Spinal cord (tissue), 10 donors: ENCODE measurements around the gene SORCS2. TPM values are rescaled to one million over a fixed set of nuclear protein-coding genes. Genes with fewer than 3 reads are reported as not detected.

Source experiments
- DNase-seq, 6 donors: peaks; one replicate each; pipeline versions ENCODE4 v3.0.0 to v3.0.0-alpha.2; 2013 to 2015; ENCODE audit warnings: low spot score in 6 of 6, low read depth in 4 of 6
- H3K27ac ChIP-seq: one replicate; pipeline ENCODE4 v1.5.1; 2013; ENCODE audit warnings: low read depth, low read length, control low read depth
- H3K27me3 ChIP-seq: one replicate; pipeline ENCODE4 v1.6.1; 2013; ENCODE audit warnings: low read length; ENCODE audit not compliant: control insufficient read depth, insufficient read depth
- H3K36me3 ChIP-seq: one replicate; pipeline ENCODE4 v1.6.1; 2013; ENCODE audit warnings: low read length; ENCODE audit not compliant: control insufficient read depth, insufficient read depth
- H3K4me1 ChIP-seq: one replicate; pipeline ENCODE4 v1.6.1; 2013; ENCODE audit warnings: low read length; ENCODE audit not compliant: control insufficient read depth, insufficient read depth
- H3K4me3 ChIP-seq: one replicate; pipeline ENCODE4 v1.5.1; 2013; ENCODE audit warnings: low read depth, low read length, control low read depth
- H3K9me3 ChIP-seq: one replicate; pipeline ENCODE4 v1.6.1; 2013; ENCODE audit warnings: low read length; ENCODE audit not compliant: control insufficient read depth, insufficient read depth
- WGBS: methylation state at CpG from one replicate; pipeline ENCODE4 v1.1.5; 2013; ENCODE audit warnings: missing lambda C conversion rate; ENCODE audit not compliant: insufficient coverage; 5-methylcytosine and 5-hydroxymethylcytosine counted together
- polyA plus RNA-seq, 2 donors: library from polyadenylated mRNA; unstranded; fragments of 120-200 nt; gene quantifications; one replicate each; pipeline ENCODE4 v1.2.1, GENCODE V29; 2013; ENCODE audit not compliant: insufficient read length in 2 of 2
- total RNA-seq, 2 donors: library from RNA; depleted of rRNA in 1 of 2; stranded (reverse); fragments of 120-200 nt in 1 of 2; fragments of >200 nt in 1 of 2; gene quantifications; one replicate each; pipeline versions ENCODE4 v1.2.3 to v1.2.4, GENCODE V29; 2013 to 2014
- donor health status: healthy.

The SORCS2 gene
- total and polyA plus RNA-seq, 4 donors, result 7.3 to 24.8 (median 16.5) TPM

GRCh38 chr4:7733801-7734650 is 541.7 kb downstream of the SORCS2 start:
- H3K36me3 ChIP-seq, result peaks cover 74% of the 10 kb centered on the region
- no peak overlapping the region for H3K27ac ChIP-seq
- 68% methylated on average over 23 of the region's 26 CpGs for WGBS
- no peak overlapping the region for H3K4me3 ChIP-seq
- no peaks in the 10 kb centered on the region for H3K27me3 ChIP-seq
- no peak for DNase-seq
- H3K4me1 ChIP-seq, result no peaks in the 10 kb centered on the region
- H3K9me3 ChIP-seq, result no peaks in the 10 kb centered on the region

GRCh38 chr4:7734651-7735260 is 542.4 kb downstream of the SORCS2 start:
- H3K4me3 ChIP-seq, result no peak overlapping the region
- H3K27me3 ChIP-seq, result no peaks in the 10 kb centered on the region
- H3K9me3 ChIP-seq, result no peaks in the 10 kb centered on the region
- no peaks in the 10 kb centered on the region for H3K4me1 ChIP-seq
- 86% methylated on average over 11 of the region's 20 CpGs for WGBS
- peaks cover 74% of the 10 kb centered on the region for H3K36me3 ChIP-seq
- no peak overlapping the region for H3K27ac ChIP-seq
- DNase-seq, result no peak

GRCh38 chr4:7735395-7735794 is 543.1 kb downstream of the SORCS2 start:
- Histone ChIP-seq H3K36me3 (peaks cover 80% of the 10 kb centered on the region), H3K9me3 (no peaks in the 10 kb centered on the region), H3K27me3 (no peaks in the 10 kb centered on the region), H3K27ac (no peak overlapping the region), H3K4me3 (no peak overlapping the region), H3K4me1 (no peaks in the 10 kb centered on the region)
- no peak for DNase-seq
- WGBS, result 94% methylated on average over 2 of the region's 5 CpGs

GRCh38 chr4:7735961-7736360 is 543.6 kb downstream of the SORCS2 start:
- no peaks in the 10 kb centered on the region for H3K9me3 ChIP-seq
- no peak for DNase-seq
- 96% methylated on average over 5 of the region's 8 CpGs for whole genome bisulfite sequencing
- H3K27me3 ChIP-seq, result no peaks in the 10 kb centered on the region
- no peaks in the 10 kb centered on the region for H3K4me1 ChIP-seq
- no peak overlapping the region for H3K27ac ChIP-seq
- H3K36me3 ChIP-seq, result peaks cover 85% of the 10 kb centered on the region
- no peak overlapping the region for H3K4me3 ChIP-seq

GRCh38 chr4:7736436-7737267 is 544.3 kb downstream of the SORCS2 start:
- no peaks in the 10 kb centered on the region for H3K27me3 ChIP-seq
- DNase-seq, result no peak
- no peak overlapping the region for H3K27ac ChIP-seq
- WGBS, result 88% methylated on average over 24 of the region's 31 CpGs
- peaks cover 86% of the 10 kb centered on the region for H3K36me3 ChIP-seq
- no peaks in the 10 kb centered on the region for H3K9me3 ChIP-seq
- no peaks in the 10 kb centered on the region for H3K4me1 ChIP-seq
- no peak overlapping the region for H3K4me3 ChIP-seq

GRCh38 chr4:7737268-7737645 is 544.9 kb downstream of the SORCS2 start:
- no peaks in the 10 kb centered on the region for H3K27me3 ChIP-seq

GRCh38 chr4:7737752-7738457 is 545.6 kb downstream of the SORCS2 start:
- H3K27ac ChIP-seq, result no peak overlapping the region
- H3K4me1 ChIP-seq, result no peaks in the 10 kb centered on the region
- 92% methylated on average over 18 of the region's 19 CpGs for WGBS
- H3K36me3 ChIP-seq, result peaks cover 77% of the 10 kb centered on the region
- H3K27me3 ChIP-seq, result no peaks in the 10 kb centered on the region
- no peak overlapping the region for H3K4me3 ChIP-seq
- no peaks in the 10 kb centered on the region for H3K9me3 ChIP-seq
- DNase-seq, result no peak

More at GRCh38 chr4:7737268-7737645, 544.9 kb downstream of the SORCS2 start:
- WGBS, result 81% methylated on average over 14 of the region's 14 CpGs
- H3K9me3 ChIP-seq, result no peaks in the 10 kb centered on the region
- H3K27ac ChIP-seq, result no peak overlapping the region
- no peak overlapping the region for H3K4me3 ChIP-seq
- no peaks in the 10 kb centered on the region for H3K4me1 ChIP-seq
- peaks cover 83% of the 10 kb centered on the region for H3K36me3 ChIP-seq
- DNase-seq, result no peak

- DNase-seq, result no peak
- 92% methylated on average over 31 of the region's 32 CpGs for WGBS
- peaks cover 4% of the 10 kb centered on the region for H3K4me1 ChIP-seq
- H3K36me3 ChIP-seq, result peaks cover 72% of the 10 kb centered on the region
- H3K9me3 ChIP-seq, result no peaks in the 10 kb centered on the region
- H3K27ac ChIP-seq, result no peak overlapping the region
- H3K27me3 ChIP-seq, result no peaks in the 10 kb centered on the region
- no peak overlapping the region for H3K4me3 ChIP-seq
Observed at GRCh38 chr4:7738458-7739076, 546.2 kb downstream of the SORCS2 start.
